Fibroblast of peridontal ligament (primary cell): ENCODE measurements around the gene HMMR.
A peak's percentile ranks its signal among the peaks of the same experiment; 100 is the strongest.
"Not testable (repeated sequence)": the region's sequence is repeated elsewhere in the genome, so short reads cannot be mapped to it uniquely, and the experiment has no call there.

Source experiments
- DNase-seq: peaks from one replicate; pipeline ENCODE4 v3.0.0-alpha.2; 2010; ENCODE audit errors: extremely low read depth

HMMR gene

GRCh38 chr5:163506095-163506457 is 45.6 kb downstream of the HMMR start:
- DNase-seq, result no peak

- DNase-seq, result peak; percentile 63
Observed at GRCh38 chr5:163506726-163507125, 46.3 kb downstream of the HMMR start.

- DNase-seq, result no peak
Observed at GRCh38 chr5:163508753-163509152, 48.3 kb downstream of the HMMR start.

GRCh38 chr5:163509291-163509951 is 49.0 kb downstream of the HMMR start:
- peak; percentile 91 for DNase-seq

- DNase-seq, result peak; percentile 2
Observed at GRCh38 chr5:163512526-163512925, 52.1 kb downstream of the HMMR start.

GRCh38 chr5:163525096-163525495 is 64.7 kb downstream of the HMMR start:
- DNase-seq, result no peak

- no peak for DNase-seq
Observed at GRCh38 chr5:163529698-163530097, 69.3 kb downstream of the HMMR start.

GRCh38 chr5:163531272-163531671 is 70.8 kb downstream of the HMMR start:
- no peak for DNase-seq

- DNase-seq, result no peak
Observed at GRCh38 chr5:163532171-163533084, 72.0 kb downstream of the HMMR start.

GRCh38 chr5:163533223-163533622 is 72.8 kb downstream of the HMMR start:
- DNase-seq, result no peak

- no peak for DNase-seq
Observed at GRCh38 chr5:163534492-163535094, 74.2 kb downstream of the HMMR start.

- DNase-seq, result no peak
Observed at GRCh38 chr5:163535290-163535689, 74.9 kb downstream of the HMMR start.

GRCh38 chr5:163536442-163536841 is 76.0 kb downstream of the HMMR start:
- not testable (repeated sequence) for DNase-seq

- no peak for DNase-seq
Observed at GRCh38 chr5:163540696-163541095, 80.3 kb downstream of the HMMR start.
